Upper lobe of right lung (tissue), 1 donor: ENCODE data around the gene FSTL5. TPM values are rescaled to one million over a fixed set of nuclear protein-coding genes. Genes with fewer than 3 reads are reported as not detected.

Experiments used
- ATAC-seq: fragments of 200-7000 bp; cut with Tn5 transposase; one replicate; pipeline ENCODE4 v1.9.1; 2020; ENCODE audit warnings: mild to moderate bottlenecking, moderate library complexity
- DNase-seq: peaks from one replicate; pipeline ENCODE4 v3.0.0-alpha.2; 2020
- H3K27ac ChIP-seq: fragments of 200-600 bp; one replicate; pipeline ENCODE4 v1.8.0; 2022
- H3K27me3 ChIP-seq: fragments of 200-600 bp; one replicate; pipeline ENCODE4 v1.8.0; 2022; ENCODE audit warnings: mild to moderate bottlenecking
- H3K36me3 ChIP-seq: fragments of 200-600 bp; one replicate; pipeline ENCODE4 v1.8.0; 2022
- H3K4me1 ChIP-seq: fragments of 200-600 bp; one replicate; pipeline ENCODE4 v1.8.0; 2022
- H3K4me3 ChIP-seq: fragments of 200-600 bp; one replicate; pipeline ENCODE4 v1.8.0; 2022; ENCODE audit warnings: mild to moderate bottlenecking
- H3K9me3 ChIP-seq: fragments of 200-600 bp; one replicate; pipeline ENCODE4 v1.8.0; 2022
- intact Hi-C: fragments of 100-400 bp; cut with DNase I; formaldehyde crosslinking; loops from one replicate; pipeline ENCODE4 v1.11.0; 2022
- total RNA-seq: library from RNA; stranded (reverse); fragmentation: NEBNext Ultra II Directional; extraction: Animal tissue kit (Norgen Biotek cat#: 25700); gene quantifications from one replicate; pipeline ENCODE4 v1.2.1, GENCODE V29; 2021
- TF ChIP-seq, protein P1 (sequence below): fragments of 200-600 bp; IDR thresholded peaks from one replicate; pipeline ENCODE4 v1.8.0; 2022; ENCODE audit warnings: antibody characterized with exemption
- donor health status: DM: no; HTN: yes; CAD: no; lungs with severe emphysema.

The FSTL5 gene
- total RNA-seq, 1 donor from 2014 or later: 0.12 TPM

GRCh38 chr4:161454860-161455259 is 708.9 kb downstream of the FSTL5 start:
- H3K4me3 ChIP-seq: no peak overlapping the region
- no peak for DNase-seq
- intact Hi-C loops: no loop called here
- H3K9me3 ChIP-seq: no peaks in the 10 kb centered on the region
- H3K27me3 ChIP-seq: no peaks in the 10 kb centered on the region
- no peak for ATAC-seq
- no peak overlapping the region for H3K27ac ChIP-seq
- no peaks in the 10 kb centered on the region for H3K4me1 ChIP-seq
- TF ChIP-seq, protein P1, sequence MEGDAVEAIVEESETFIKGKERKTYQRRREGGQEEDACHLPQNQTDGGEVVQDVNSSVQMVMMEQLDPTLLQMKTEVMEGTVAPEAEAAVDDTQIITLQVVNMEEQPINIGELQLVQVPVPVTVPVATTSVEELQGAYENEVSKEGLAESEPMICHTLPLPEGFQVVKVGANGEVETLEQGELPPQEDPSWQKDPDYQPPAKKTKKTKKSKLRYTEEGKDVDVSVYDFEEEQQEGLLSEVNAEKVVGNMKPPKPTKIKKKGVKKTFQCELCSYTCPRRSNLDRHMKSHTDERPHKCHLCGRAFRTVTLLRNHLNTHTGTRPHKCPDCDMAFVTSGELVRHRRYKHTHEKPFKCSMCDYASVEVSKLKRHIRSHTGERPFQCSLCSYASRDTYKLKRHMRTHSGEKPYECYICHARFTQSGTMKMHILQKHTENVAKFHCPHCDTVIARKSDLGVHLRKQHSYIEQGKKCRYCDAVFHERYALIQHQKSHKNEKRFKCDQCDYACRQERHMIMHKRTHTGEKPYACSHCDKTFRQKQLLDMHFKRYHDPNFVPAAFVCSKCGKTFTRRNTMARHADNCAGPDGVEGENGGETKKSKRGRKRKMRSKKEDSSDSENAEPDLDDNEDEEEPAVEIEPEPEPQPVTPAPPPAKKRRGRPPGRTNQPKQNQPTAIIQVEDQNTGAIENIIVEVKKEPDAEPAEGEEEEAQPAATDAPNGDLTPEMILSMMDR: no peak
- H3K36me3 ChIP-seq: no peaks in the 10 kb centered on the region

- Histone ChIP-seq H3K4me3 (no peak overlapping the region), H3K36me3 (no peaks in the 10 kb centered on the region), H3K9me3 (no peaks in the 10 kb centered on the region), H3K27me3 (no peaks in the 10 kb centered on the region), H3K4me1 (no peaks in the 10 kb centered on the region), H3K27ac (no peak overlapping the region)
- no peak for ATAC-seq
- intact Hi-C loops: no loop called here
- TF ChIP-seq, protein P1: no peak
- no peak for DNase-seq
Observed at GRCh38 chr4:161448550-161449180, 715.1 kb downstream of the FSTL5 start.

- Histone ChIP-seq H3K27ac (no peak overlapping the region), H3K9me3 (no peaks in the 10 kb centered on the region), H3K36me3 (no peaks in the 10 kb centered on the region), H3K4me1 (no peaks in the 10 kb centered on the region), H3K4me3 (no peak overlapping the region), H3K27me3 (no peaks in the 10 kb centered on the region)
- TF ChIP-seq, protein P1: no peak
- DNase-seq: no peak
- intact Hi-C loops: no loop called here
- ATAC-seq: no peak
Observed at GRCh38 chr4:161444626-161445025, 719.2 kb downstream of the FSTL5 start.

GRCh38 chr4:161442921-161443320 is 720.9 kb downstream of the FSTL5 start:
- Histone ChIP-seq H3K9me3 (no peaks in the 10 kb centered on the region), H3K27me3 (no peaks in the 10 kb centered on the region), H3K27ac (no peak overlapping the region), H3K4me3 (no peak overlapping the region), H3K36me3 (no peaks in the 10 kb centered on the region), H3K4me1 (no peaks in the 10 kb centered on the region)
- DNase-seq (no peak), ATAC-seq (no peak)
- intact Hi-C loops: no loop called here
- TF ChIP-seq, protein P1: no peak

DNA sequence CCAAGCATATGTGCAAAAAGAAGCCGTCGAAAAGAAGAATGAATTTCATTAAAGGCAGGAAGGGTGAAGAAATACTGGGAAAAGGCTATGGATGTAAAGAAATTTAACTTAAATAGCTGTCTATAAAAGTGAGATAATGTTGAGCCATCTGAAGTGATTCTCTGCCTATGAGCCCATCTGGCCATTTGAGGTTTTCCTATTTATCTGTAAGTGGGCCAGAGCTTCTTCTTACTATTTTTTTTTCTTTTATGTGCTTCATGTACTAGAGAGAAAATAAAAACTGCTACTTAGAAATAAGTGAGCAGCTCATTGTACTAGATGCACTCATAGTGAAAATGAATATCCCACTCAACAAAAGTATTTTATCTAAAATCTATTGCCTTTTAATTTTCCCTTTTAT is 725.7 kb downstream of the FSTL5 start:
- no peaks in the 10 kb centered on the region for H3K4me1 ChIP-seq
- TF ChIP-seq, protein P1: no peak
- DNase-seq (no peak), ATAC-seq (no peak)
- no peak overlapping the region for H3K4me3 ChIP-seq
- intact Hi-C loops: no loop called here
- H3K9me3 ChIP-seq: no peaks in the 10 kb centered on the region
- no peaks in the 10 kb centered on the region for H3K27me3 ChIP-seq
- H3K36me3 ChIP-seq: no peaks in the 10 kb centered on the region
- no peak overlapping the region for H3K27ac ChIP-seq
